Islet precursor cell (in vitro differentiated cells): ENCODE data around the gene PCF11.
A peak's percentile ranks its signal among the peaks of the same experiment; 100 is the strongest.

Source experiments
- DNase-seq: peaks from one replicate; pipeline ENCODE4 v3.0.0-alpha.2; 2018

Gene PCF11

GRCh38 chr11:83156144-83156995 lies 561 bp upstream of the PCF11 start:
- DNase-seq, result peak; percentile 100

GRCh38 chr11:83157594-83158356 lies 844 bp downstream of the PCF11 start:
- DNase-seq, result peak; percentile 68

- no peak for DNase-seq
Measured at GRCh38 chr11:83158357-83158786, 1.4 kb downstream of the PCF11 start.

- DNase-seq, result no peak
Measured at GRCh38 chr11:83158965-83159901, 2.3 kb downstream of the PCF11 start.

GRCh38 chr11:83159902-83160865 lies 3.3 kb downstream of the PCF11 start:
- no peak for DNase-seq

- no peak for DNase-seq
Measured at GRCh38 chr11:83161610-83162199, 4.8 kb downstream of the PCF11 start.

- no peak for DNase-seq
Measured at GRCh38 chr11:83162377-83162776, 5.4 kb downstream of the PCF11 start.

GRCh38 chr11:83166193-83166866 lies 9.4 kb downstream of the PCF11 start:
- no peak for DNase-seq

- DNase-seq, result no peak
Measured at GRCh38 chr11:83168756-83169155, 11.8 kb downstream of the PCF11 start.

GRCh38 chr11:83170865-83171264 lies 13.9 kb downstream of the PCF11 start:
- no peak for DNase-seq

GRCh38 chr11:83172551-83172950 lies 15.6 kb downstream of the PCF11 start:
- no peak for DNase-seq

GRCh38 chr11:83174008-83174407 lies 17.1 kb downstream of the PCF11 start:
- no peak for DNase-seq

GRCh38 chr11:83175815-83176214 lies 18.9 kb downstream of the PCF11 start:
- no peak for DNase-seq

GRCh38 chr11:83181815-83182214 lies 24.9 kb downstream of the PCF11 start:
- no peak for DNase-seq

- no peak for DNase-seq
Measured at GRCh38 chr11:83185767-83186166, 28.8 kb downstream of the PCF11 start.

GRCh38 chr11:83187465-83187864 lies 30.5 kb downstream of the PCF11 start:
- DNase-seq, result no peak

- DNase-seq, result no peak
Measured at GRCh38 chr11:83191491-83191890, 34.6 kb downstream of the PCF11 start.

GRCh38 chr11:83191986-83192385 lies 35.1 kb downstream of the PCF11 start:
- DNase-seq, result no peak

- no peak for DNase-seq
Measured at GRCh38 chr11:83192606-83193245, 35.8 kb downstream of the PCF11 start.
